Measurements from ENCODE around the gene IL1RAPL2. TPM values are rescaled to one million over a fixed set of nuclear protein-coding genes. Genes with fewer than 3 reads are reported as not detected.
"Not testable (repeated sequence)": the region's sequence is repeated elsewhere in the genome, so short reads cannot be mapped to it uniquely, and the experiment has no call there.

The IL1RAPL2 gene
- polyA plus RNA-seq, 1 donor from 2014 or later: not detected

DNA sequence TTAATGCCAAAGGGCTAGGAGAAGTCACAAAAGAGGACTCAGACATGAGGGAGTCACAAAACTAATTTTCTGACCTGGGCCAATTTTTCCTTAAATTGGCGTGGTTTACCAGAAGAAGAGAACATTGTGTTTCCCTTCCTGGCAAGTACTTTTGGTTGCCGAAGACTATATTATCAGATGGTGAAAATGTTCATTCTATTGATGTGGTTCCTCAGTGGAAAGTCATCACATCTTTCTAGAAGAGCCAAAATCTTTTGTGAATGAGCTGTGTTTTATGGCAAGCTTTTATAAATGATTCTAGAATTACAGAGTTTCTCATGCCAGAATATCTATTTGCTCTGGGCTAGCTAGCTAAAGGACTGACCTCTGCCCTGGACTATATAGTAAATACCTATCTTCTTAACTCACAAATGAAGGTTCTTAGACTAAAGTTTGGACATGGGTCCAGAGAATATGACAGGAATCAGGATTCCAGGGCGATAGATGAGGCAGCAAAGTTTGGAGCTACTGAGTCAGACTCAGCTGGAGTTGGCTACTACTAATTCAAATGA, 288.9 kb downstream of the IL1RAPL2 start:
- Mint-ChIP-seq H3K4me1 (no peaks in the 10 kb centered on the region), H3K9me3 (no peaks in the 10 kb centered on the region)

DNA sequence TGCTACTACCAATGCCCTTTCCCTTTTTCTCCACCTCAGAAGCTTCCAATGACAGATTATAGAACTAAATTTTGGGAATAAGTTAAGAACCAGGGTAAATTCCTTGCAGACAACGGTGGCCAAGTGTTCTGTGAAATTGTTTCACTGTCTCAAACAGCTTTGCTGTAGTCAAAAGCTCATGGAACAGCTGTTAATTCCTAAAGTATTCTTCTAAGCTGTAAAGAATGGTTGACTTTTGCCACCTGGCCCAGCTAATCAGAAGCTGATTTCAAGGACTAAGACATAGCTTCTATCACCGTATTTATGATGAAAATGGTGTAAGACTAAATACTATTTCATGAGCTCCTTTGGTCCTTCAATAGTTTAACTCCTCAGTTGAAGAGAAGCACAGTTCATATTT, 297.5 kb downstream of the IL1RAPL2 start:
- Mint-ChIP-seq H3K4me1 (no peaks in the 10 kb centered on the region), H3K9me3 (peaks cover 0 to 4% (median 0%) of the 10 kb centered on the region in 3 donors), H3K36me3 (no peaks in the 10 kb centered on the region), H3K4me3 (no peak overlapping the region), H3K27ac (no peak overlapping the region), H3K27me3 (no peaks in the 10 kb centered on the region)

More for the DNA sequence above, 288.9 kb downstream of the IL1RAPL2 start:
- Mint-ChIP-seq H3K27ac (no peak overlapping the region), H3K27me3 (no peaks in the 10 kb centered on the region), H3K4me3 (no peak overlapping the region), H3K36me3 (no peaks in the 10 kb centered on the region)

DNA sequence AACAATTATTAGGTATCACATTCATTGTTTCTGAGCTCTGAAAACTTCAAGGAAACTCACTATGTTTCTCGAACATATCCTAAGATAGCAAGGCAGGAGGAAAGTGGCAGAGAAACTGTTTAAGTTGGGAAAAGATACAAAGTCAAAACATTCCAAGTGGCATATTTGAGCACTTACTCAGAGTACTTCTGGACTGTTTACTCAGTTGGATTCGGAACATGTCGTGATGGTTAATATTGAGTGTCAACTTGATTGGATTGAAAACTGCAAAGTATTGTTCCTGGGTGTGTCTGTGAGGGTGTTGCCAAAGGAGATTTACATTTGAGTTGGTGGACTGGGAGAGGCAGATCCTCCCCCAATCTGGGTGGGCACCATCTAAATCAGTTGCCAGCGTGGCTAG, 298.3 kb downstream of the IL1RAPL2 start:
- no peaks in the 10 kb centered on the region for H3K27me3 Mint-ChIP-seq
- H3K36me3 Mint-ChIP-seq: no peaks in the 10 kb centered on the region
- H3K27ac Mint-ChIP-seq: no peak overlapping the region
- no peaks in the 10 kb centered on the region for H3K4me1 Mint-ChIP-seq
- H3K4me3 Mint-ChIP-seq: no peak overlapping the region
- H3K9me3 Mint-ChIP-seq: peaks cover 0 to 4% (median 0%) of the 10 kb centered on the region in 3 donors

DNA sequence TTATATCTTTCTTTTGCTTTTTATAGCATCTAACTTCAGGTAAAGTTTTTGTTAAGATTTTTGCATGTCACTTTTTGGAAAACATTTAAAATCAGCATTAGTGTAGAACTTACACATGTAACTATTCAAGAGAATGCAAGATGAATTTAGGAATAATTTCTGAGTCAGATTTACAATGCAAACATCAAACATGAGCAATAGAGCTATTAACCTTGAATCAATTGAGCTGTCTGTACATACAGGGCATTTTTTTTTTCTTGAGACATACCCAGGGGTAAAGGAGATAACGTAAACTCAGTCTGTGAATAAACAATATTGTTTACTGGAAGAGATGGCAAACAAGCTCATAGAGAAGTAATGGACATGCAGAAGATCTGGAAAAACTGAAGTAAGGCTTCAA, 311.5 kb downstream of the IL1RAPL2 start:
- Mint-ChIP-seq H3K4me1 (no peaks in the 10 kb centered on the region), H3K4me3 (no peak overlapping the region), H3K9me3 (peaks cover 0 to 2% (median 0%) of the 10 kb centered on the region in 3 donors), H3K27me3 (no peaks in the 10 kb centered on the region), H3K27ac (no peak overlapping the region), H3K36me3 (no peaks in the 10 kb centered on the region)

DNA sequence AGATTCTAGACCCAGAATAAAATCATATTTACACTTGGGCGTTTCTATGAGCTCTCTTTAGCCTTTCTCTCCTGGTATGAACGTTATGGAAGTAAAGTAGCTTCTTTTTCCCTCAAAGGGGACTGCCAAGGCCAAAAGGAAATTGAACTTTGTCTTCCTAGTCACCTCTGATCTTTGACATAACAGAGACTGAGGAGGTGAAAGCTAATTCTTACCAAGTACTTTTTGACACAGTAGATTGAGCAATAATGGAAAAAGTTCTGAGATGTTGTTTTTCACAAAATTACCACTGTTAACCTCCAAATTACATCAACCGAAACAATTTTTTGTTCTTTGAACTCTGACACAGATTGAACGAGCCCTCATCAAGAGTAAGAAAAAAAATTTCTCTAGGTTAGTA, 336.1 kb downstream of the IL1RAPL2 start:
- Mint-ChIP-seq H3K27me3 (no peaks in the 10 kb centered on the region), H3K36me3 (no peaks in the 10 kb centered on the region), H3K9me3 (peaks cover 0 to 2% (median 0%) of the 10 kb centered on the region in 3 donors), H3K4me1 (no peaks in the 10 kb centered on the region), H3K27ac (no peak overlapping the region), H3K4me3 (no peak overlapping the region)

DNA sequence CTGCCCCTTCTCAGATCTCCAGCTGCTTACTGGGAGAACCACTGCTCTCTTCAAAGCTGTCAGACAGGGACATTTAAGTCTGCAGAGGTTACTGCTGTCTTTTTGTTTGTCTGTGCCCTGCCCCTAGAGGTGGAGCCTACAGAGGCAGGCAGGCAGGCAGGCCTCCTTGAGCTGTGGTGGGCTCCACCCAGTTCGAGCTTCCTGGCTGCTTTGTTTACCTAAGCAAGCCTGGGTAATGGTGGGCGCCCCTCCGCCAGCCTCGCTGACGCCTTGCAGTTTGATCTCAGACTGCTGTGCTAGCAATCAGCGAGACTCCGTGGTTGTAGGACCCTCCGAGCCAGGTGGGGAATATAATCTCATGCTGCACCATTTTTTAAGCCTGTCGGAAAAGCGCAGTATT, 343.7 kb downstream of the IL1RAPL2 start:
- peak overlapping the region in 3 of 4 donors; percentile 38 to 83 (median 71) for H3K4me3 Mint-ChIP-seq
- H3K36me3 Mint-ChIP-seq, H3K27ac Mint-ChIP-seq, H3K27me3 Mint-ChIP-seq, H3K4me1 Mint-ChIP-seq, H3K9me3 Mint-ChIP-seq: not testable (repeated sequence)

DNA sequence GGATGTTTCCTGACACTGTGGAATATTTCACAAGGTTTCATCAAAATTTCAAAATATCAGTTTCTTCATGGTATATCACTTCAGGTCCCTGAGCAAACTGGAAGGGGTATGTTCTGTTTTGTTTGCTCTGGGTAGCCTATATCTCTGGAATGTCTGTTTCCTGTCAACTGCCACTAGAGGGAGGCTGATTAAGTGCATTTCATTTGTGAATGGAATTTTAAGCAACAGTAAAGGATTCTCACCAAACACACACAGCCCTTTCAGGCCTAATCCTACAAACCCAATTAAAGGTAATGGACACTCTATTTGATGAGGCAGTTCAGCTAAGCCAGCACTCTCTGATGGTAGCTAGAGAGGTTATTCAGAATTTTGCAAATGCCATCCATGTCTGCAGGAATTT, 347.3 kb downstream of the IL1RAPL2 start:
- Mint-ChIP-seq H3K4me3 (no peak overlapping the region), H3K27ac (no peak overlapping the region), H3K36me3 (no peaks in the 10 kb centered on the region), H3K27me3 (no peaks in the 10 kb centered on the region), H3K9me3 (no peaks in the 10 kb centered on the region), H3K4me1 (no peaks in the 10 kb centered on the region)

DNA sequence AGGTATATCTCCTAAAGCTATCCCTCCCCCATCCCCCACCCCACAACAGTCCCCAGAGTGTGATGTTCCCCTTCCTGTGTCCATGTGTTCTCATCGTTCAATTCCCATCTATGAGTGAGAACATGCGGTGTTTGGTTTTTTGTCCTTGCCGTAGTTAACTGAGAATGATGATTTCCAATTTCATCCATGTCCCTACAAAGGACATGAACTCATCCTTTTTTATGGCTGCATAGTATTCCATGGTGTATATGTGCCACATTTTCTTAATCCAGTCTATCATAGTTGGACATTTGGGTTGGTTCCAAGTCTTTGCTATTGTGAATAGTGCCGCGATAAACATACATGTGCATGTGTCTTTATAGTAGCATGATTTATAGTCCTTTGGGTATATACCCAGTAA, 348.7 kb downstream of the IL1RAPL2 start:
- H3K9me3 Mint-ChIP-seq, H3K4me3 Mint-ChIP-seq, H3K27me3 Mint-ChIP-seq, H3K4me1 Mint-ChIP-seq, H3K36me3 Mint-ChIP-seq, H3K27ac Mint-ChIP-seq: not testable (repeated sequence)

DNA sequence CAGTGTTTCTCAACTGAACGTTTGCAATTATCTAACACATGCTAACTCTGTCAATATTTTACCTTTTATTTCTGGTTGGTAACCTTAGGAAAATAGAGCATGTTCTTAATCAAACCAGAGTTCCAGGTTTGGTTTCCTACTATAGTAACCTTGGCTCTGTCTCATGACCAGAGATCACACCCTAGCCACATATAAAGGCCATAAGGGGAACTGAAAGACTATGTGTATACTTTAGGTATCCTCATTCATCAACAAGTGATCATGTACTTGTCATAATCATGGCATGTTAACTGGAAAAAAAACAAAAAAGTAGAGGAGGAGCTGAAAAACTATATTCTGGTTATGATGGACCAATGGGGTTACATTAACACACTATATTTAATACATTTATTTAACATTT, 352.1 kb downstream of the IL1RAPL2 start:
- Mint-ChIP-seq H3K4me3 (no peak overlapping the region), H3K27me3 (no peaks in the 10 kb centered on the region), H3K9me3 (no peaks in the 10 kb centered on the region), H3K36me3 (no peaks in the 10 kb centered on the region), H3K4me1 (peaks cover 0 to 2% (median 0%) of the 10 kb centered on the region in 3 donors), H3K27ac (no peak overlapping the region)

DNA sequence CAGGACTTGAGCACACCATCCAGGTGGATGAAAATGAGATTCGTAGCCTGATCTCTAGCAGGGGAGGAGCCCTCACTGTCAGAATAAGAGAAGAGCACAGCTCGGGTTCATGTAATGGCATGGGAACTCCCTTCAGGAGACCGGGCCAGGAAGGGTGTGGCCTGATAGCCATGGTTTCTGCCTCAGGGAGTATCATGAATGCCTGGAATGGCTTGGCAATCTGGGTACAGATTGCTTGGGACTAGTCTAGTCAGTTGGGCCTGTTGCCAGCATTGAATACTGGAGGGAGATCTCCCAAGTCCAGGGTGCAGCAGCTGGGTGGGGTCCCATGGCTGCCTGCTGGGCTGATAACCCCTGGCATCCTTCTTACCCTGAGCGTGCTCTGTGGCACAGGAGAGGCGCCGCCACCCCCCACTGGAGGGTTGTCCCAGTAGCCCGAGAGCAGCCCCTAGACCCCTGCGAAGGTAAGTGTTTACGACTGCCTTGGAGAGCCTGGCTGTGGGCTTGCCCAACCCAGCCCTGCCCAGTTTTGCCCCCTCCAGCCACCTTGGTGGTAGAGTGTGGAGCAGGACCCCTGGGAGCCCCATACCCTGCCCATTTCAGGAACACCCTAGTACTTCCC, 355.7 kb downstream of the IL1RAPL2 start:
- Mint-ChIP-seq H3K4me3 (no peak overlapping the region), H3K27ac (peak overlapping the region in 1 of 3 donors; percentile 59), H3K9me3 (no peaks in the 10 kb centered on the region), H3K27me3 (no peaks in the 10 kb centered on the region), H3K4me1 (peaks cover 0 to 2% (median 0%) of the 10 kb centered on the region in 3 donors), H3K36me3 (no peaks in the 10 kb centered on the region)

DNA sequence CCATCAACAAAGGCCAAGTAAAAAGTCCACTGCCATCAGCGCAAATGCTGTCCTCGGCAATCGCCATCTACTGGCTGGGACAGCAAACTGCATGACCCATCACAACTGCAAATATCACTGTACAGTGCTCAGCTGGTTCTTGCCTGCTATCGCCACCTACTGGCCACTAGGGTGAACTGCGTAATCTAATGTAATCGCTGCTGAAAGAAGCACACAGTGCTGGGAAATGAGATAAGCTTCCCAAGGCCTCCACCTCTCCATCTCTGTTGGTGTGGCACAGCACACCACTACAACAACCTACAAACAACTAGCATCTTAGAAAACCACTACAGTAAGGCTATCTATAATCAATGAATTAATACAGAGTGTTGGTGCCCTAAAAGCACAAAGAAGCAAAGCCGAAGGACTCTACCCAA, 356.2 kb downstream of the IL1RAPL2 start:
- H3K27me3 Mint-ChIP-seq: no peaks in the 10 kb centered on the region
- H3K4me3 Mint-ChIP-seq: no peak overlapping the region
- H3K27ac Mint-ChIP-seq: no peak overlapping the region
- H3K4me1 Mint-ChIP-seq: peaks cover 0 to 2% (median 0%) of the 10 kb centered on the region in 3 donors
- no peaks in the 10 kb centered on the region for H3K9me3 Mint-ChIP-seq
- H3K36me3 Mint-ChIP-seq: no peaks in the 10 kb centered on the region

DNA sequence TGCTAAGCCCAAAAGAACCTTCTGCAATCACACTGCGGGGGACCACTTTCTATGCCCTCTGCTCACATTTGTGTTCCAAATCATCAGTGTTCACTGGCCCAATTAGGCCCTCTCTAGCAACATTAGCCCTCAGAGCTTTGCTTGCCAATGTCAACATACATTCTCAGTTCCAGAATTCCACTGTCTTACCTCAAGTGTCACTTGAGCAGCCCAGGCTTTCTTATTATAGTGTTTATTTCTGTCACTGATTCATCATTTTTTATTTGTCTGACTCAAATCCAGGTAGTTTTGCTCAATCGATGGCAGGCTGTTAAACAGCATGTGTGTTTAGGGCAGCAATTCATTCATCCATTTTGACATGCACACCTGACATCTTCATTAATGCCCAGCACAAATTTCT, 363.3 kb downstream of the IL1RAPL2 start:
- Mint-ChIP-seq H3K27me3 (no peaks in the 10 kb centered on the region), H3K27ac (no peak overlapping the region), H3K36me3 (peaks cover 1% of the 10 kb centered on the region), H3K9me3 (no peaks in the 10 kb centered on the region), H3K4me3 (no peak overlapping the region), H3K4me1 (no peaks in the 10 kb centered on the region)

DNA sequence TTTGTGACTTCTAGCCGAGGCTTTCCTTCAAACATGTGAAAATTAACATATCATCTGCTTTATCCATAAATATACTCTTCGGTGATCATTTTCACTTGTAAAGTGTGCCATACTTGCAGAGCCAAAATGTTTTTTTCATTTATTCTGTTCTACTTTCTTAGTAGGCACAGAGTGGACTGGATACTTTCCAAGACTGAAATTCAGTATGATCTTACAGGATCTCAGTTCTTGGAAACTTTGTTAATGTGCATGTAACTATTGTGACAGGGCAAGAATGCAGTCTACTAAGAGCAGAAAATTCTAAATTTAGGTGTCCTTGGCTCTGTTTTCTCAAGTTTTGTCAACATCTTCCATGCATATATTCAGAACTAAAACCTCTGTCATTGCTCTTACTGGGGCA, 369.6 kb downstream of the IL1RAPL2 start:
- no peak overlapping the region for H3K4me3 Mint-ChIP-seq
- H3K27ac Mint-ChIP-seq: no peak overlapping the region
- H3K27me3 Mint-ChIP-seq: no peaks in the 10 kb centered on the region
- no peaks in the 10 kb centered on the region for H3K36me3 Mint-ChIP-seq
- H3K4me1 Mint-ChIP-seq: no peaks in the 10 kb centered on the region
- H3K9me3 Mint-ChIP-seq: peaks cover 0 to 3% (median 0%) of the 10 kb centered on the region in 3 donors

DNA sequence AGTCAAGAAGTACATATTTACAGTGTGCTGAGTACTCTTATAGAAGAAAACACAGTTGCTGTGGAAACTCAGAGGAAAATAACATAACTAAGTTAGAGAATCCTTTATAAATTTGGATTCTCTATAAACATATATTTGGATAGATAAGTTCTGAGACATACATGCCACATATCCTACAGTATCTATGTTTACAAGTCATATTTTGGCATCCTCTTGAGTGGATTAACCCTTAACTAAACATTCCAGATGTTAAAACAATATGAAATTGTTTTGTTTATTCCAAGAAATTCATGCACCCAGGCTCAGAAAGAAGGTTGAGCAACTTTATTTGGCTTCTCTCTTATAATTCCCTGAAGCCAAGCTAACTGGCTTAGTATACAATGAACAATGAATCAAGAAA, 387.3 kb downstream of the IL1RAPL2 start:
- H3K4me3 Mint-ChIP-seq: no peak overlapping the region
- no peaks in the 10 kb centered on the region for H3K4me1 Mint-ChIP-seq
- no peaks in the 10 kb centered on the region for H3K27me3 Mint-ChIP-seq
- no peak overlapping the region for H3K27ac Mint-ChIP-seq
- no peaks in the 10 kb centered on the region for H3K36me3 Mint-ChIP-seq
- peaks cover 0 to 1% (median 0%) of the 10 kb centered on the region in 3 donors for H3K9me3 Mint-ChIP-seq

DNA sequence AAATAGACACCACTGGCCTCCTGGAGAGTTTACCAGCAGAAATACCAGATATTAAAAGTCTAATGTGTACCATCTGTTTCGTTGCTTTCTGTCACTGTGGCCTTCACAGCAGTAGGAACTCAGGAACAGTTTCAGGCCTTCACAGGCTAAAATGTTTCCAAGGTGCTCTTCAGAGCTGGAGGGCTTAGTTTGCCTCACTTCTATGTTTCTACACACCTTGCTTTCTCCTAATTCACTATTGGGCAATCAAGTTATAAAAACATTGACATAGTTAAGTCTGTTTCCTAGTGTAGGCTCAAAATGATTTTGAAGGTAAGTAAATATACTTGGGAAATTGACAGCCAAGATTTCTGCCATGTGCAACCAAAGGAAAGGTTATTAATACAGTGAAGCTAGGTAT, 395.9 kb downstream of the IL1RAPL2 start:
- Mint-ChIP-seq H3K4me1 (no peaks in the 10 kb centered on the region), H3K27ac (no peak overlapping the region), H3K9me3 (no peaks in the 10 kb centered on the region), H3K36me3 (no peaks in the 10 kb centered on the region), H3K4me3 (no peak overlapping the region), H3K27me3 (no peaks in the 10 kb centered on the region)

DNA sequence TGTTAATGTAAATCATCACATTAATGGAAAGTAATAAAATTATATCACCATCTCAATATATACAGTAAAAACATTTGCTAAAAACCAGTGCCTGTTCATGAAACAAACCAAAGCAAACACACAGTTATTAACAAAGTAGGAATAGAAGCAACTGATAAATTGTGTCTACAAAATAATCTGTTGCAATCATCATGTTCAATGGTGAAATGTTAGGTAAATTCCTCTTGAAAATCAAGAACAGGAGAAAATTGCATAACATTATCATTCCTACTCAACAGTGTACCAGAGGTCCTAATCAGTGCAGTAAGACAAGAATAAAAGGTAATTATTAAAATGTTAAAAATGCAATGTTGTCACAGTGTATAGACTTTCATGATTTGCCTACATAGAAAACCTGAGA, 402.2 kb downstream of the IL1RAPL2 start:
- H3K36me3 Mint-ChIP-seq: no peaks in the 10 kb centered on the region
- no peak overlapping the region for H3K27ac Mint-ChIP-seq
- H3K27me3 Mint-ChIP-seq: no peaks in the 10 kb centered on the region
- H3K9me3 Mint-ChIP-seq: no peaks in the 10 kb centered on the region
- H3K4me1 Mint-ChIP-seq: no peaks in the 10 kb centered on the region
- no peak overlapping the region for H3K4me3 Mint-ChIP-seq

Measured in IgD-negative memory B cell (primary cell).